Stimulated activated CD8-positive, alpha-beta memory T cell treated with anti-CD3 and anti-CD28 coated beads, Interleukin-15, amount 100 ng/mL, for 4 hours (primary cell): Measurements from ENCODE around the gene PIP4K2A.

Experiments used
- DNase-seq, 2 donors: peaks; one replicate each; pipeline ENCODE4 v3.0.0-alpha.2; 2020; ENCODE audit warnings: low read depth in 2 of 2

The PIP4K2A gene

GRCh38 chr10:22640359-22640758 is 74.0 kb downstream of the PIP4K2A start:
- DNase-seq = no peak

GRCh38 chr10:22638863-22639262 is 75.5 kb downstream of the PIP4K2A start:
- DNase-seq = no peak

- no peak for DNase-seq
Measured at GRCh38 chr10:22637491-22637890, 76.9 kb downstream of the PIP4K2A start.

GRCh38 chr10:22635650-22636049 is 78.7 kb downstream of the PIP4K2A start:
- no peak for DNase-seq

- no peak for DNase-seq
Measured at GRCh38 chr10:22634606-22635459, 79.5 kb downstream of the PIP4K2A start.

- no peak for DNase-seq
Measured at GRCh38 chr10:22634093-22634492, 80.3 kb downstream of the PIP4K2A start.

- DNase-seq = no peak
Measured at GRCh38 chr10:22633528-22633927, 80.8 kb downstream of the PIP4K2A start.

- no peak for DNase-seq
Measured at GRCh38 chr10:22633106-22633505, 81.3 kb downstream of the PIP4K2A start.

- DNase-seq = no peak
Measured at GRCh38 chr10:22631646-22632278, 82.6 kb downstream of the PIP4K2A start.

- DNase-seq = no peak
Measured at GRCh38 chr10:22631185-22631584, 83.2 kb downstream of the PIP4K2A start.

GRCh38 chr10:22630234-22631174 is 83.9 kb downstream of the PIP4K2A start:
- DNase-seq = no peak

GRCh38 chr10:22629852-22630233 is 84.5 kb downstream of the PIP4K2A start:
- DNase-seq = no peak

- no peak for DNase-seq
Measured at GRCh38 chr10:22629126-22629525, 85.3 kb downstream of the PIP4K2A start.

GRCh38 chr10:22628309-22628708 is 86.1 kb downstream of the PIP4K2A start:
- no peak for DNase-seq

GRCh38 chr10:22626784-22627183 is 87.6 kb downstream of the PIP4K2A start:
- DNase-seq = no peak

GRCh38 chr10:22625516-22626290 is 88.7 kb downstream of the PIP4K2A start:
- no peak for DNase-seq

- DNase-seq = no peak
Measured at GRCh38 chr10:22624287-22624738, 90.1 kb downstream of the PIP4K2A start.

GRCh38 chr10:22623633-22624253 is 90.6 kb downstream of the PIP4K2A start:
- DNase-seq = no peak

- DNase-seq = no peak
Measured at GRCh38 chr10:22622242-22622806, 92.1 kb downstream of the PIP4K2A start.

- DNase-seq = no peak
Measured at GRCh38 chr10:22621726-22622125, 92.7 kb downstream of the PIP4K2A start.
